Sigmoid colon (tissue), 3 donors: ENCODE results near the gene DNAH17.

Experiments
- POLR2A ChIP-seq, 2 donors: fragments of 450-650 bp; IDR thresholded peaks; one replicate each; pipeline ENCODE4 v1.6.1; 2016; ENCODE audit warnings: antibody characterized with exemption in 2 of 2, mild to moderate bottlenecking in 2 of 2, moderate library complexity in 2 of 2
- TF ChIP-seq, protein P1 (sequence below), 4 experiments: fragments of 450-650 bp in 3 of 4; fragments of 200-600 bp in 1 of 4; IDR thresholded peaks; one replicate each; pipeline ENCODE4 v1.5.1; 2016 to 2019; ENCODE audit warnings: antibody characterized with exemption in 4 of 4, mild to moderate bottlenecking in 3 of 4, moderate library complexity in 2 of 4

DNA sequence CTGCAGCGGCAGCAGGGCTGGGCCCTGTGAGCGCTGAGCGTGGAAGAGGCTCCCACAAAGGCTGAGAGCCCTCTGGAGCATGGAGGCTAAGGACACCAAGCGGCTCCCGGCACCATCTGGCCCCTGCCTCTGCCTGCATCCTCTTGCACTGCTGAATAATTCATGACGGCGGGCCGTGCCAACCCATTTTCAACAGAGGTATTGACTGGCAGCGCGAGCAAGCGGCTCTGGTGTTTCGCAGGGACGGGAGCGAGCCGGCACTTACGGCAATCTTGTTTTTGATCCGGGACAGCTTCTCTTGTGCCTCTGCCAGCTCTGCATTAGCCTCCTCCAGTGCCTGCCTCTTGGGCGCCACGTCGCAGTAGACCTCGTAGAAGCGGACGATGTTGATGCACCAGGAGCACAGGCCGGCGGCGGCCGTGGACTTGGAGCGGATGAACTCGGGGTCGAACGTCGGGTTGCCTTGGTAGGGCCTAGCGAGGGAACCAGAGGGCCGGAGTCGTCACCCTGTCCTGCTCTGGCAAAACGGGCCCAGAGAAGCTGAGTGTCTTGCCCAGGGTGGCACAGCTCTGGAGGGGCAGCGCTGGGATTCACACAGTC lies 118.4 kb downstream of the DNAH17 start:
- no peak for TF ChIP-seq POLR2A (IDR thresholded peaks at IDR 0.05)
- TF ChIP-seq, protein P1, sequence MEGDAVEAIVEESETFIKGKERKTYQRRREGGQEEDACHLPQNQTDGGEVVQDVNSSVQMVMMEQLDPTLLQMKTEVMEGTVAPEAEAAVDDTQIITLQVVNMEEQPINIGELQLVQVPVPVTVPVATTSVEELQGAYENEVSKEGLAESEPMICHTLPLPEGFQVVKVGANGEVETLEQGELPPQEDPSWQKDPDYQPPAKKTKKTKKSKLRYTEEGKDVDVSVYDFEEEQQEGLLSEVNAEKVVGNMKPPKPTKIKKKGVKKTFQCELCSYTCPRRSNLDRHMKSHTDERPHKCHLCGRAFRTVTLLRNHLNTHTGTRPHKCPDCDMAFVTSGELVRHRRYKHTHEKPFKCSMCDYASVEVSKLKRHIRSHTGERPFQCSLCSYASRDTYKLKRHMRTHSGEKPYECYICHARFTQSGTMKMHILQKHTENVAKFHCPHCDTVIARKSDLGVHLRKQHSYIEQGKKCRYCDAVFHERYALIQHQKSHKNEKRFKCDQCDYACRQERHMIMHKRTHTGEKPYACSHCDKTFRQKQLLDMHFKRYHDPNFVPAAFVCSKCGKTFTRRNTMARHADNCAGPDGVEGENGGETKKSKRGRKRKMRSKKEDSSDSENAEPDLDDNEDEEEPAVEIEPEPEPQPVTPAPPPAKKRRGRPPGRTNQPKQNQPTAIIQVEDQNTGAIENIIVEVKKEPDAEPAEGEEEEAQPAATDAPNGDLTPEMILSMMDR (IDR thresholded peaks at IDR 0.05): no peak
